HepG2 (cell line): ENCODE measurements around the gene NFXL1. TPM values are rescaled to one million over a fixed set of nuclear protein-coding genes. Genes with fewer than 3 reads are reported as not detected.
"Not testable (repeated sequence)": the region's sequence is repeated elsewhere in the genome, so short reads cannot be mapped to it uniquely, and the experiment has no call there.

Source experiments
- ATAC-seq: fragments of 200-7000 bp; cut with Tn5 transposase; 3 replicates; pipeline ENCODE4 v1.9.1; 2020; ENCODE audit warnings: mild to moderate bottlenecking, moderate library complexity
- BruUV-seq: library from RNA; stranded (reverse); fragments of 400-500 nt; replicated peaks from 2 replicates; lab custom pipeline; 2021; lab: Mats Ljungman, UMichigan
- CTCF ChIA-PET: fragments of 300-600 bp; formaldehyde crosslinking; extraction: SDS; loops from one replicate; lab custom pipeline; 2021; ENCODE audit warnings: low total read pairs, inconsistent platforms, low intra/inter-chr PET ratio; lab: Yijun Ruan, JAX
- POLR2A ChIA-PET: fragments of 350-600 bp; sonication (Branson Sonifier 250); formaldehyde crosslinking; loops from one replicate; lab custom pipeline; 2020; ENCODE audit warnings: antibody characterized with exemption, inconsistent platforms; lab: Yijun Ruan, JAX
- DNase-seq: peaks from one replicate; pipeline ENCODE4 v3.0.0-alpha.2; 2015; ENCODE audit warnings: low spot score
- FAIRE-seq: peaks from 3 replicates; lab custom pipeline; 2011; peaks lifted over from hg19 to GRCh38; lab: Jason Lieb, UNC
- H2AFZ ChIP-seq: one replicate; pipeline ENCODE4 v1.6.1; 2011; ENCODE audit warnings: low read length, inconsistent platforms
- H3K27ac ChIP-seq: fragments of 300-600 bp; 3 replicates; pipeline ENCODE4 v1.8.0; 2011; ENCODE audit warnings: mixed run types, mild to moderate bottlenecking, mixed read lengths, low read length, inconsistent platforms; ENCODE audit not compliant: insufficient read depth; ENCODE audit errors: extremely low read length
- H3K27me3 ChIP-seq, 2 experiments: fragments of 200-600 bp in 1 of 2; 2 replicates in 1 of 2; 3 replicates in 1 of 2; pipeline versions ENCODE4 v1.6.0 to v1.8.0; 2011; ENCODE audit warnings: low read length in 2 of 2, mild to moderate bottlenecking in 2 of 2, moderate library complexity in 2 of 2, inconsistent platforms in 1 of 2; ENCODE audit not compliant: insufficient read depth in 2 of 2, control insufficient read depth in 1 of 2
- H3K36me3 ChIP-seq, 2 experiments: fragments of 200-600 bp in 1 of 2; replicated peaks in 1 of 2; 2 replicates in 1 of 2; 3 replicates in 1 of 2; pipeline versions ENCODE4 v1.5.1 to v1.8.0; 2011; ENCODE audit warnings: low read length in 2 of 2, inconsistent platforms in 1 of 2; ENCODE audit not compliant: insufficient read depth in 2 of 2, control insufficient read depth in 1 of 2
- H3K4me1 ChIP-seq: 2 replicates; pipeline ENCODE4 v1.5.1; 2012; ENCODE audit warnings: low read length, inconsistent platforms; ENCODE audit not compliant: insufficient read depth
- H3K4me2 ChIP-seq: 2 replicates; pipeline ENCODE4 v1.6.0; 2011; ENCODE audit warnings: low read depth, low read length, inconsistent platforms
- H3K4me3 ChIP-seq, 3 experiments: fragments of 200-600 bp in 1 of 3; sonication (generic), shearing (Covaris generic) in 1 of 3; replicated peaks in 1 of 3; 2 replicates each; pipeline ENCODE4 v1.5.1; 2011 to 2016; ENCODE audit warnings: low read length in 3 of 3, inconsistent platforms in 2 of 3, low read depth in 2 of 3, mild to moderate bottlenecking in 2 of 3, control low read depth in 1 of 3, mixed read lengths in 1 of 3; ENCODE audit not compliant: insufficient read depth in 1 of 3
- H3K79me2 ChIP-seq: one replicate; pipeline ENCODE4 v1.6.1; 2011; ENCODE audit warnings: low read length, inconsistent platforms; ENCODE audit not compliant: insufficient read depth
- H3K9ac ChIP-seq: 2 replicates; pipeline ENCODE4 v1.6.0; 2011; ENCODE audit warnings: mild to moderate bottlenecking, low read depth, low read length, inconsistent platforms; ENCODE audit not compliant: insufficient read depth
- H3K9me3 ChIP-seq: 2 replicates; pipeline ENCODE4 v1.5.1; 2012; ENCODE audit warnings: mild to moderate bottlenecking, low read length
- H4K20me1 ChIP-seq: 2 replicates; pipeline ENCODE4 v1.6.0; 2011; ENCODE audit warnings: inconsistent platforms, mild to moderate bottlenecking, low read length, moderate library complexity; ENCODE audit not compliant: insufficient read depth
- WGBS: methylation state at CpG from one replicate; pipeline ENCODE4 v1.1.6; 2017; ENCODE audit warnings: low lambda C conversion rate; 5-methylcytosine and 5-hydroxymethylcytosine counted together
- in situ Hi-C: cut with HindIII; loops from 2 replicates; pipeline ENCODE4 v1.10.0; 2017; ENCODE audit warnings: low pct_unique_long_range_greater_than_20kb; ENCODE audit not compliant: extremely low pct_ligation_motif_present
- intact Hi-C: fragments of 100-400 bp; cut with micrococcal nuclease; formaldehyde crosslinking; loops from one replicate; pipeline ENCODE4 v1.10.0; 2022; ENCODE audit not compliant: unreplicated experiment
- polyA plus RNA-seq, 8 experiments: library from polyadenylated mRNA; depleted of rRNA in 3 of 8; stranded (reverse) in 7 of 8; unstranded in 1 of 8; fragments of >200 nt; fragmentation: Illumina TruSeq in 4 of 8; extraction: Trizol in 4 of 8; gene quantifications; 2 replicates each; pipeline versions ENCODE4 v1.2.1 to v1.2.3, GENCODE V29; 2011 to 2016; ENCODE audit warnings: low read depth in 4 of 8, missing spikeins in 1 of 8, mixed read lengths in 1 of 8; ENCODE audit not compliant: insufficient read depth in 1 of 8
- total RNA-seq, 5 experiments: library from RNA; depleted of rRNA; stranded (reverse); fragments of >200 nt; fragmentation: Illumina TruSeq; extraction: Trizol; gene quantifications; 2 replicates each; pipeline ENCODE4 v1.2.3, GENCODE V29; 2016; ENCODE audit warnings: low read depth in 1 of 5

Gene NFXL1
- total and polyA plus RNA-seq, 2 of the 13 experiments (the other 11 are each of a cell fraction or from before 2014, with no cell fraction given), result 12.0 to 18.6 TPM

GRCh38 chr4:47922436-47923260, 8.3 kb upstream of the NFXL1 start:
- peak; percentile 7 for DNase-seq
- ATAC-seq, CTCF ChIA-PET, H3K27me3 ChIP-seq, in situ Hi-C loops, H3K9ac ChIP-seq, H3K4me3 ChIP-seq, H3K36me3 ChIP-seq, H3K4me1 ChIP-seq, POLR2A ChIA-PET, intact Hi-C loops, H3K79me2 ChIP-seq, H3K4me2 ChIP-seq, H4K20me1 ChIP-seq, BruUV-seq, FAIRE-seq, H3K9me3 ChIP-seq, H3K27ac ChIP-seq, H2AFZ ChIP-seq: not testable (repeated sequence)
- 29% methylated on average over 7 of the region's 17 CpGs for WGBS

GRCh38 chr4:47917163-47917562, 2.8 kb upstream of the NFXL1 start:
- H3K9me3 ChIP-seq, CTCF ChIA-PET, FAIRE-seq, H3K27me3 ChIP-seq, H3K9ac ChIP-seq, ATAC-seq, intact Hi-C loops, BruUV-seq, POLR2A ChIA-PET, H4K20me1 ChIP-seq, H3K36me3 ChIP-seq, DNase-seq, H3K4me3 ChIP-seq, H3K27ac ChIP-seq, H2AFZ ChIP-seq, in situ Hi-C loops, H3K4me2 ChIP-seq: not testable (repeated sequence)
- Histone ChIP-seq H3K79me2 (peaks cover 19% of the 10 kb centered on the region), H3K4me1 (peaks cover 19% of the 10 kb centered on the region)
- WGBS, result 100% methylated on average over 1 of the region's 1 CpG
